HCT116 (cell line): ENCODE measurements around the gene RNPEPL1. TPM values are rescaled to one million over a fixed set of nuclear protein-coding genes. Genes with fewer than 3 reads are reported as not detected.

Experiments
- ATAC-seq: fragments of 200-7000 bp; cut with Tn5 transposase; 2 replicates; pipeline ENCODE4 v1.9.1; 2020; ENCODE audit warnings: mild to moderate bottlenecking, moderate library complexity
- BruUV-seq: library from RNA; stranded (reverse); fragments of 400-500 nt; replicated peaks from 2 replicates; lab custom pipeline; 2021; lab: Mats Ljungman, UMichigan
- CTCF ChIA-PET: fragments of 300-600 bp; sonication (Branson Sonifier 250); formaldehyde crosslinking; loops from one replicate; lab custom pipeline; 2021; ENCODE audit warnings: antibody characterized with exemption; lab: Charles Lee
- POLR2A ChIA-PET: fragments of 300-600, 350-600 bp; sonication (Branson Sonifier 250); formaldehyde crosslinking; loops from one replicate; lab custom pipeline; 2021; ENCODE audit warnings: antibody characterized with exemption; lab: Charles Lee
- RAD21 ChIA-PET, 2 experiments: fragments of 300-600 bp; sonication (Branson Sonifier 250); formaldehyde crosslinking; loops; one replicate each; lab custom pipeline; 2023; ENCODE audit warnings: low total read pairs in 2 of 2; ENCODE audit not compliant: uncharacterized antibody in 2 of 2, unreplicated experiment in 2 of 2, low non-redundant PET in 1 of 2; lab: Charles Lee
- DNase-seq: peaks from one replicate; pipeline ENCODE4 v3.0.0-alpha.2; 2010; ENCODE audit warnings: low read depth, low spot score
- H2AFZ ChIP-seq: fragments of 200-600 bp; shearing (Covaris generic), sonication (generic); 2 replicates; pipeline ENCODE4 v1.6.1; 2017; ENCODE audit warnings: low read depth, mixed run types, mixed read lengths, antibody characterized with exemption, low read length; ENCODE audit not compliant: poor library complexity, severe bottlenecking
- H3K27ac ChIP-seq: 2 replicates; pipeline ENCODE4 v1.5.1; 2012; ENCODE audit warnings: low read depth, low read length
- H3K27me3 ChIP-seq: fragments of 200-600 bp; sonication (generic); 2 replicates; pipeline ENCODE4 v1.6.1; 2016; ENCODE audit warnings: mixed run types, low read length, mixed read lengths; ENCODE audit not compliant: insufficient read depth
- H3K36me3 ChIP-seq, 2 experiments: fragments of 200-500 bp in 1 of 2; fragments of 200-600 bp in 1 of 2; sonication (Bioruptor generic) in 1 of 2; sonication (generic) in 1 of 2; 2 replicates each; pipeline versions ENCODE4 v1.5.1 to v1.6.1; 2014 to 2016; ENCODE audit warnings: low read length in 2 of 2, inconsistent platforms in 1 of 2, mixed read lengths in 1 of 2, mixed run types in 1 of 2; ENCODE audit not compliant: insufficient read depth in 2 of 2, control insufficient read depth in 1 of 2
- H3K4me1 ChIP-seq, 2 experiments: fragments of 200-600 bp in 1 of 2; sonication (generic) in 1 of 2; 2 replicates each; pipeline versions ENCODE4 v1.5.1 to v1.6.1; 2012 to 2017; ENCODE audit warnings: low read length in 2 of 2, inconsistent platforms in 1 of 2, mild to moderate bottlenecking in 1 of 2, mixed read lengths in 1 of 2, mixed run types in 1 of 2, moderate library complexity in 1 of 2; ENCODE audit not compliant: insufficient read depth in 2 of 2, control insufficient read depth in 1 of 2
- H3K4me2 ChIP-seq: fragments of 200-600 bp; sonication (generic); 2 replicates; pipeline ENCODE4 v1.6.1; 2017; ENCODE audit warnings: mixed run types, low read length, mixed read lengths
- H3K4me3 ChIP-seq, 2 experiments: fragments of 200-600 bp in 1 of 2; sonication (generic) in 1 of 2; replicated peaks in 1 of 2; 2 replicates each; pipeline ENCODE4 v1.5.1; 2011 to 2016; ENCODE audit warnings: low read length in 2 of 2, control low read depth in 1 of 2, low read depth in 1 of 2, mild to moderate bottlenecking in 1 of 2, mixed read lengths in 1 of 2, mixed run types in 1 of 2
- H3K79me2 ChIP-seq: fragments of 200-600 bp; sonication (generic); 2 replicates; pipeline ENCODE4 v1.6.1; 2017; ENCODE audit warnings: mild to moderate bottlenecking, mixed run types, low read length, moderate library complexity, mixed read lengths; ENCODE audit not compliant: insufficient read depth
- H3K9ac ChIP-seq: fragments of 200-600 bp; sonication (generic); 2 replicates; pipeline ENCODE4 v1.6.1; 2016; ENCODE audit warnings: low read length, mixed read lengths
- H3K9me2 ChIP-seq: fragments of 200-600 bp; sonication (generic), shearing (Covaris generic); 2 replicates; pipeline ENCODE4 v1.6.1; 2017; ENCODE audit warnings: mixed run types, mild to moderate bottlenecking, moderate library complexity; ENCODE audit not compliant: insufficient read depth
- H3K9me3 ChIP-seq, 2 experiments: fragments of 200-500 bp in 1 of 2; fragments of 200-600 bp in 1 of 2; sonication (Bioruptor generic) in 1 of 2; sonication (generic) in 1 of 2; 2 replicates each; pipeline ENCODE4 v1.6.1; 2014 to 2017; ENCODE audit warnings: low read length in 2 of 2, mixed read lengths in 2 of 2, inconsistent platforms in 1 of 2, low read depth in 1 of 2, mild to moderate bottlenecking in 1 of 2, mixed run types in 1 of 2, moderate library complexity in 1 of 2; ENCODE audit not compliant: control insufficient read depth in 1 of 2, insufficient read depth in 1 of 2
- H4K20me1 ChIP-seq: fragments of 200-600 bp; sonication (generic), shearing (Covaris generic); 2 replicates; pipeline ENCODE4 v1.6.1; 2017; ENCODE audit warnings: mixed run types, mild to moderate bottlenecking, moderate library complexity; ENCODE audit not compliant: insufficient read depth
- MAX ChIP-seq: IDR thresholded peaks from 2 replicates; pipeline ENCODE4 v1.6.1; 2012
- POLR2A ChIP-seq: IDR thresholded peaks from 2 replicates; pipeline ENCODE4 v1.7.0; 2011; ENCODE audit warnings: borderline replicate concordance; ENCODE audit not compliant: insufficient read depth, insufficient read length; ENCODE audit errors: extremely low read depth
- intact Hi-C: fragments of 100-400 bp; cut with micrococcal nuclease; formaldehyde crosslinking; loops from 2 replicates; pipeline ENCODE4 v1.10.0; 2022
- total RNA-seq: library from RNA; stranded (reverse); gene quantifications from one replicate; pipeline ENCODE4 v1.2.1, GENCODE V29; 2021; ENCODE audit not compliant: unreplicated experiment
- TF ChIP-seq, protein P1 (sequence below): IDR thresholded peaks from 2 replicates; pipeline ENCODE4 v1.6.1; 2012; ENCODE audit warnings: low read depth
- TF ChIP-seq, protein P2 (sequence below): IDR thresholded peaks from 2 replicates; pipeline ENCODE4 v1.6.1; 2012

RNPEPL1 gene
- total RNA-seq, 1 experiment from 2014 or later = 49.7 TPM

- RAD21 ChIA-PET = no interaction called here
Observed at GRCh38 chr2:240531038-240531437, 37.2 kb upstream of the RNPEPL1 start.

More at GRCh38 chr2:240531038-240531437, 37.2 kb upstream of the RNPEPL1 start:
- no peaks in the 10 kb centered on the region for H3K4me1 ChIP-seq
- intact Hi-C loops = no loop called here
- H3K79me2 ChIP-seq = peaks cover 5% of the 10 kb centered on the region
- ATAC-seq = no peak
- H3K4me3 ChIP-seq = no peak overlapping the region
- peaks cover 14 to 29% of the 10 kb centered on the region in 2 experiments for H3K9me3 ChIP-seq
- no peak overlapping the region for H3K9ac ChIP-seq
- no peaks in the 10 kb centered on the region for H3K27me3 ChIP-seq
- no peak overlapping the region for H3K27ac ChIP-seq
- no TSS peak for BruUV-seq
- no peak overlapping the region for H2AFZ ChIP-seq
- ChIA-PET CTCF (no interaction called here), POLR2A (no interaction called here)
- TF ChIP-seq, protein P1, sequence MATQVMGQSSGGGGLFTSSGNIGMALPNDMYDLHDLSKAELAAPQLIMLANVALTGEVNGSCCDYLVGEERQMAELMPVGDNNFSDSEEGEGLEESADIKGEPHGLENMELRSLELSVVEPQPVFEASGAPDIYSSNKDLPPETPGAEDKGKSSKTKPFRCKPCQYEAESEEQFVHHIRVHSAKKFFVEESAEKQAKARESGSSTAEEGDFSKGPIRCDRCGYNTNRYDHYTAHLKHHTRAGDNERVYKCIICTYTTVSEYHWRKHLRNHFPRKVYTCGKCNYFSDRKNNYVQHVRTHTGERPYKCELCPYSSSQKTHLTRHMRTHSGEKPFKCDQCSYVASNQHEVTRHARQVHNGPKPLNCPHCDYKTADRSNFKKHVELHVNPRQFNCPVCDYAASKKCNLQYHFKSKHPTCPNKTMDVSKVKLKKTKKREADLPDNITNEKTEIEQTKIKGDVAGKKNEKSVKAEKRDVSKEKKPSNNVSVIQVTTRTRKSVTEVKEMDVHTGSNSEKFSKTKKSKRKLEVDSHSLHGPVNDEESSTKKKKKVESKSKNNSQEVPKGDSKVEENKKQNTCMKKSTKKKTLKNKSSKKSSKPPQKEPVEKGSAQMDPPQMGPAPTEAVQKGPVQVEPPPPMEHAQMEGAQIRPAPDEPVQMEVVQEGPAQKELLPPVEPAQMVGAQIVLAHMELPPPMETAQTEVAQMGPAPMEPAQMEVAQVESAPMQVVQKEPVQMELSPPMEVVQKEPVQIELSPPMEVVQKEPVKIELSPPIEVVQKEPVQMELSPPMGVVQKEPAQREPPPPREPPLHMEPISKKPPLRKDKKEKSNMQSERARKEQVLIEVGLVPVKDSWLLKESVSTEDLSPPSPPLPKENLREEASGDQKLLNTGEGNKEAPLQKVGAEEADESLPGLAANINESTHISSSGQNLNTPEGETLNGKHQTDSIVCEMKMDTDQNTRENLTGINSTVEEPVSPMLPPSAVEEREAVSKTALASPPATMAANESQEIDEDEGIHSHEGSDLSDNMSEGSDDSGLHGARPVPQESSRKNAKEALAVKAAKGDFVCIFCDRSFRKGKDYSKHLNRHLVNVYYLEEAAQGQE = no peak
- TF ChIP-seq POLR2A (no peak), MAX (no peak)
- TF ChIP-seq, protein P2, sequence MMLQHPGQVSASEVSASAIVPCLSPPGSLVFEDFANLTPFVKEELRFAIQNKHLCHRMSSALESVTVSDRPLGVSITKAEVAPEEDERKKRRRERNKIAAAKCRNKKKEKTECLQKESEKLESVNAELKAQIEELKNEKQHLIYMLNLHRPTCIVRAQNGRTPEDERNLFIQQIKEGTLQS = no peak
- TF ChIP-seq, all 23 proteins: peak for 0
- H3K36me3 ChIP-seq = peaks cover 0 to 20% of the 10 kb centered on the region in 2 experiments; a peak in 2 of 4 replicates
- H3K4me2 ChIP-seq = no peak overlapping the region
- no peaks in the 10 kb centered on the region for H3K9me2 ChIP-seq
- DNase-seq = no peak
- H4K20me1 ChIP-seq = no peaks in the 10 kb centered on the region
